ENCODE results near the gene GALNT2.

GALNT2 gene

DNA sequence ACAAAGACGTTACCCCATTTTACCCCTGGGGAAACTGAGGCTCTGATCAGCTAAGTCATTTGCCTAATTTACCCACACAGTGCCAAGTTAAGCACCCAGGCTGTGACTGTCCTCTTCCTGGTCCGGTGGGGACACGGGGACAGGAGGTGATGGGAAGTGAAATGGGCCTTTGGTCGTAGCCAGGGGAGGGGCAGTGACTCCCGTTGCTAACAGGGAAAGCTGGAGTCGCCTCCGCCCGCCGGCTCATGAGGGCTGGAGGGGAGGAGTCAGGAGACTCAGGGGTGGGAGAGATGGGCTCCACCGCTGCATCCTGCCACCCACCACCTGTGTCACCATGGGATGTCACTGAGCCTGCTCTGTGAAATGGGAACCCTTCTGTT lies 219.8 kb downstream of the GALNT2 start:
- DNase-seq: no peak

DNA sequence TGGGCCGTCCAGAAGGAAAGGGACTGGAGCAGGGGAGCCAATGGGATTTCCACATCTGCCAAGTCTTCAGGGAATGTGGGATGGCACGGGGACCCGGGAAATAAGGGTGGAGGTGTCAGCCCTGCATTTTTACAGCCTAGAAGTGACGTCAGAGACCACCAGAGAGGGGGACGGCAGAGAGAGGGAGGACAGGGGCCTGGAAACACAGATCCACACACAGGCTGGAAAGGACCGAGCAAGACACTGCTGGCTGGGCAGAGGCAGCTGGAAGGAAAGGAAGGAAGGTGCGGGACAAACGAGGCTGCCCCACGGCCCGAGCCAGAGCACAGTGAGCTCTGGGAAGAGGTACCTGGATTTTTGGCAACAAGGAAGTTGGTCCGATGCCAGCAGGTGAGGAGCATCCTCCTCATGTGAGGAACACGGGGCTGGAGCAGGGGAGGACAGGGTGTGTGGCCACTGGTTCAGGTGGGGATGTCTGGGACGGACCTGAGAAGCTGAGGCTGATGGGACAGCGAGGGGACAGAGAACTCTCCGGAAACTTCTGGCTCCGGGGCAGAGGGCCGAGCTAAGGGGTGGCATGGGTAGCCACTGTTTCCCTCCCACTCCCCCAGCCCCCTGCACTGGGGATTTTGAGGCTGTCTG lies 220.8 kb downstream of the GALNT2 start:
- no peak for DNase-seq

- no peak for DNase-seq
Measured at GRCh38 chr1:230288641-230289349, 221.8 kb downstream of the GALNT2 start.

GRCh38 chr1:230289350-230289644 lies 222.3 kb downstream of the GALNT2 start:
- DNase-seq: no peak

DNA sequence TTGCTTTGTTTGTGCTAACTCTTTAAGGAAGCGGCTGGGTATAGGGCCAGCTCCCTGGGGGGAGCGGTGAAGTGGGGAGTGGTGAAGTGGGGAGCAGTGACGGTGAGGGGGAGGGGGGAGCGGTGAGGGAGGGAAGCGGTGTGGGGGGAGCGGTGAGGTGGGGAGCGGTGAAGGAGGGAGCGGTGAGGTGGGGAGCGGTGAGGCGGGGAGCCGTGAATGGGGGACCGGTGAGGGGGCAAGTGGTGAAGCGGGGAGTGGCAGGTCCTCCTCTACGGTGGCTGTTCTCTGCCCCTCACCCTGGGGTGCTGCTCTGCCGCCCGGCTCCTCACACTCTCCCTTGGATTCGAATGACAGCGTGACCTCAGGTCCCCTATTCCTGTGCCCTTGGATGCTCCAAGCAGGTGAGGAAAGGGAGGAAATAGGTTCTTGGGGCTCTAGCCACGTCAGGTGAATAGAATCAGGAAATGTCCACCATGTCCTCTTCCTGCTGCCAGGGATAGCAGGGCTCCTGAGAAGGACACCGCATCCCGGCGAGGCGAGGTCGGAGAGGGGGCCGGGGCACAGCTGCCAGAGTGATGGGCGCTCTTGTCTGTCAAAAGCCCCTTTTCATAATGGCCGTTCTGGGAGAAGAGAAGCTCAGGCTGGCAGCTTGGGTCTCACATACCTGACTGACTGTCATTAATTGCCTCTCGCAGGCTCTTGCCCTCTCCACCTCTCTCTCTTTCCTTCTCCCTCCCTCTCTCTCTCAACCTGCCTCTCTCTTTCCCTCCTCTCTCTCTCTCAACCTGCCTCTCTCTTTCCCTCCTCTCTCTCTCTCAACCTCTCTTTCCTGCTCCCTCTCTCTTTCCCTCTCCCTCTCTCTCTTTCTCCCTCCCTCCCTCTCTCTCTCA lies 224.9 kb downstream of the GALNT2 start:
- DNase-seq: no peak

- no peak for DNase-seq
Measured at GRCh38 chr1:230292689-230293389, 225.8 kb downstream of the GALNT2 start.

- no peak for DNase-seq
Measured at GRCh38 chr1:230293390-230293700, 226.3 kb downstream of the GALNT2 start.

DNA sequence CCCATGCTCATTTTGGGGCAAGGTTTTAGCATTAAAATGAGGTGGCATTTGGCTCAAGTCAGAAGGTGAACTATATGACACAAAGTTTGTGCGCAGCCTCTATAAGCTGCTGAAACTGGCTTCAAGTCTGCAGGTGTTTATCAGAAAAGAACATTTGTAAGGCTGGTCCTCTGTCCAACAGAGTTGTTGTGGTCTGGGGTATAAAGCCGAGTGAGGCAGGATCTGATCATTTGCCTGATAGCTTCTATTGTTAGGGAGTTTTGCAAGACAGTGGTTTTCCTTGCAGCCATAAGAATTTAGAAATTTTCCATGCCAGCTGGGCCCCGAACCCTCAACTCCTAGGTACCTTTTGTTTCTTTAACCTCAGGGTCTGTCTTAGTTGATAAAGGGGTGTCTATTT lies 228.3 kb downstream of the GALNT2 start:
- no peak for DNase-seq

DNA sequence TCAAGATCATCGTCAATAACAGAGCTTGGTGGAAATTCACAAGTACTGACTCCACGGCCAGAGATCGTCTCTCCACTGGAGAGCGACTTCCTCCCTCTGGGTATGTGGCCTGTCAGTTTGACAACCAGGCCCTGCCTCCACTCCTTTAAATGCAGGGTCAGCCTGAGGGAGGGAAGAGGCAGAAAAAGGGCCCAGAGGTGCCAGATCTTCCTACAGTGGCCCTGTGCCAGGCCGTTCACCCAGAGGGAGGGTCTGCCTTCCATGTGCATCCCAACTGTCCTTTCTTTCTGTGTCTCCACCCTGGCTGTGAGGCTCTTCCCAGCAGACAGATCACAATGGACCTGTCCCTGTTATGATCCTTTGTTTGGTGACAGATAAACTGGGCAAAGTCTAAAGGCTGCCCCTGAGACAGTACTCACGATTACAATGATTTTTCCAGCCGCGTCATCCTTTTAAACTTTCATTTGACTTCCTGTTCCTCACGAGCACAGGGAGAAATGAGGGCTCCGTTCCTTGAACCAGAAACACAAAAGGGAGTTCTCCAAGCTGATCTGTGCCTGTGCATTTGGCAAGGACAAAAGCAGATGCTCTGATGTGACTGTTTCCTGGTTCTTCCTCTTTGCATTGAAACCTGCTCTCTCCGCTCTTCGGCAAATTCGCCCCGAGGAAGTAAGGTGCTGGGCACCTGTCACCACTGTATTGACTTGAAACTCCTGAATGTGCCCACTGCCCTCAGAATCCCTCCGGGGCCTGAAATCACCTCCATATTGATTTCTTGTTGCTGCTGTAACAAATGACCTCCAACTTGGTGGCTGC lies 232.4 kb downstream of the GALNT2 start:
- DNase-seq: no peak

DNA sequence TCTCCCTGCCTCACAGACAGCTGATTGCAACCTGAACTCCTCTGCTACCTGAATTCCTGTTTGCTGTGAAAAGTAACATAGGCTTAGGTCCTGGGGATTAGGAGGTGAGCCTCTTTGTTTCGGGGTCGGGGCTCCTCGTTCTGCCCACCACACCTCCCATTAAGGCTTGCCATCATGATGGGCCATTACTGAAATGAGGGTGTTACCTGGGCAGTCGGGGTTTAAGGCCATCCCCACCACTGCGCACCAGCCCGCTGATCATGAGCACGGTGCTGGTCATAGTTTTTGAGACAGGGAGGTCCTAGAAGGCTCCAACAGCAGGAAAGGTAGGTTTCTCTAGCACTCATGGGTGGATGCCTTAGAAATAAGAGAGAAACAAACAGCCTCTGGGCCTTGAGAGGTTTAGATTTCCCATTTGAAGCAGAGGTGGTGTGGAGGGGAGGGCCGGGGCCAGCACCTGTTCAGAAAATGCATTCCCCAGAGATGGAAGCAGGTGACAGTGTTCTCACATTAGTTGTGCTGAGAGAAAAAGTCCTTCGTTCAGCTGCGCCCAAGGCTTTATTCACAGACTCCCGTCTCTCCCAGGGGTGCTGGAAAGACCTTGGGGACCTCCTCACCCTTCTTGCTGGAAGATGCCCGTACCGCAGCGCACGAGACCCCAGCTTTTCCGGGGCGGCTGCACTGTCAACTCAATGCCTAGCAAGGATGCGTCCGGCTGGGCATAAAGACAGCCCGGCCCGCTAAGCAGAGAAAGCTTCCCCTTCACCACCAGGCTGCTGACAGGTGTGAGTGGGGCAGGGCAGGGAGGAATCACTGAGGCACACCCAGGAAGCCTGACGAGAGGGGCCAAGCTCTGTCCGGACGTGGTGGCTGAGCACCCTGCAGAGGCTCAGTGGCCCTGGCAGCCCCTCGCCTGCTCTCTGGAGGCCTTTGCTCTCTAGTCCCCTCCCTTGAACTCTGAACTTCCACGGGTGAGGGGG lies 233.6 kb downstream of the GALNT2 start:
- no peak for DNase-seq

DNA sequence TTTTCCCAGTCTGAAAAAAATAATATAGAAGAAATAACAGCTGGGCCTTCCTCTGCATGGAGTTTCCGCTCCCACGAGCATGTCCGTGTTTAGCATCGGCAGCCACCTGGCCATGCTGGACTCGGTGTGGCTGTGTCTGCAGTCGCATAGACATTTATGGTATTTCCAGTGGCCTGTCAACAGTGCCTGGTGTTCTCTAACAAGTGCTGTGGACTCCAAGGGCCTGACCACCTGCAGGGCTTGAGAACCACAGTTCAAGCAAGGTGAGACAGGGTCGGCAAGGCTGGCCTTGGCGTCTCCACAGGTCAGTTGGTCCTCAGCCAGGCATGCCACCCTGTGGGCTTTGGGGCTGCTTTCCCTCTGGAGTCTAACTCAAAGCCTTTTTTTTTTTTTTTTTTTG lies 234.3 kb downstream of the GALNT2 start:
- DNase-seq: no peak

DNA sequence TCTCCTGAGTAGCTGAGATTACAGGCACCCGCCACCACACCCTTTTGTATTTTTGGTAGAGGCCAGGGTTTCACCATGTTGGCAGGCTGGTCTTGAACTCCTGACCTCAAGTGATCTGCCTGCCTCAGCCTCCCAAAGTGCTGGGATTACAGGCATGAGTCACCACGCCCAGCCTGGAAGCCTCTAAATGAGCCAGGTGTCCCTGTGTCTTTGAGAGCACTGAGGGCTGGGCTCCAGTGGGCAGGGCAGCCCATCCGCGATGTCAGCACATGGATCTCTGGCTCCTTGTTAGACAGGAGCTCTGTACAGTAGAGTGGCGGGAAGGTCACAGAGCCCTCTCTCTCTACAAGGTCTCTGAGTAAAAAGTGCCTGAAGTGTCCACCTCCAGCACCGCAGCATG lies 234.8 kb downstream of the GALNT2 start:
- no peak for DNase-seq

DNA sequence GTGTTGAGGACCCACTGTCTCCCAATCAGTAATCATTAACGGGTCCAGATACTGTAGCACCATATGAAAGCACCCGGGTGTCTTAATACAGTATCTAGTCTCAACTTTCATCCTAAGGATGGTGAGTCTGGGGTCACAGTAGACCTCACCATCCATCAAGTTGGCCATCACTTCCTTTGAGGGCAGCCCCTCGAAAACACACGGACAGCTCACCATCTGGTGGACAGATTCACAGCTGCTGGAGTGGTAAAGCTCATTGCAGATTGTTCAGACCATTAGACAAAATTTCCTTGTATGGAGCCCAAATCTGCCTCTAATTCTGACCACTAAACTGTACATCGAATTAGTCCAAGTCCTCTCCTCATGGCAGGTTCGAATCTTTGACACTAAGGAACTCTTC lies 236.0 kb downstream of the GALNT2 start:
- DNase-seq: no peak

DNA sequence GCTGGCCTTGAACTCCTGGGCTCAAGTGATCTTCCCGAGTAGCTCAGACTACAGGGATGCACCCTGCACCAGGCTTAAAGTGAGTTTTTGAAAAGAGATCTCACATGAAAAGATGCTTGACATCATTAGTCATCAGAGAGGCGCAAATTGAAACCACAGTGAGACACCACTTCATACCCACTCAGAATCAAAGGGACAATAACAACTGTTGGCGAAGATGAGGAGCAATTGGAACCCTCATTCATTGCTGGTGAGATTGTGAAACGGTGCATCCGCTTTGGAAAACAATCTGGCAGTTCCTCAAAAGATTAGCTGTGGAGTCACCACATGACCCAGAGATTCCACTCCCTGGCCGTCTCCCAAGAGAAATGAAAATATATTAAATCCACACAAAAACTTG lies 236.8 kb downstream of the GALNT2 start:
- no peak for DNase-seq

DNA sequence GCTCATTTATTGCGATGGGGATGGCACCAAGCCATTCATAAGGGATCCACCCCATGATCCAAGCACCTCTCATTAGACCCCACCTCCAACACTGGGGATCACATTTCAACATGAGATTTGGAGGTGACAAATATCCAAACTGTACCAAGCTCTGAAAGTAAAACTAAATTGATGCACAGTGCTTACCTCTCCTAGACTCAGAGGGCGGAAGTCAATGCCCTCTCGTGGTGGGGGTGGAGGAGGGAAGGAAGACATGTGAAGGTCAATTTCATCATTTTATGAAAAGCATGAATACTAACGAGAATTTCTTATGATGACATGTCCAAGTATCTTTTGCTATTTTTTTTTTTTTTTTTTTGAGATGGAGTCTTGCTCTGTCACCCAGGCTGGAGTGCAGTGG lies 239.1 kb downstream of the GALNT2 start:
- DNase-seq: no peak

GRCh38 chr1:230307213-230307612 lies 240.2 kb downstream of the GALNT2 start:
- DNase-seq: no peak

- DNase-seq: no peak
Measured at GRCh38 chr1:230308039-230308438, 241.0 kb downstream of the GALNT2 start.

- DNase-seq: no peak
Measured at GRCh38 chr1:230308821-230309220, 241.8 kb downstream of the GALNT2 start.

DNA sequence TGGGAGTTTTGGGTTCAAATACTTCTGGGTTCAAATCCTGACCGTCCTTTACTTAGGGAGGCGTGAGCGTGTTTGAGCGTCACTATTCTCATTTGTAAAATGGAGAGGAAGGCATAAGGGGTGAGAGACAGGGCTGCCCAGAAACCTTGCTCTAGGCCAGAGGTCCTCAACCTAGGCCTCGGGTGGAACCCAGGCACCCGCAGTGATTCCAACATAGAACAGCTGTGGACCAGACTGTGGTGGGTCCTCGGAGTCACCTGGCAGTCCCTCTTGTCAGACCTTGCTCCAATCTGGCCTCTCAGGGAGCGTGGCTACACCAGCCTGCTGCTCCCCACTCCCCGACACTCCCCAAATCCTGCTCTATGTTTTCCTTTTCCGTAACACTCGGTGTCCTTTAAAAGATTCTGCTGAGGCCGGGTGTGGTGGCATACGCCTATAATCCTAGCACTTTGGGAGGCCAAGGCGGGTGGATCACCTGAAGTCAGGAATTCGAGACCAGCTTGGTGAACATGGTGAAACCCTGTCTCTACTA lies 242.7 kb downstream of the GALNT2 start:
- no peak for DNase-seq

GRCh38 chr1:230310381-230311163 lies 243.5 kb downstream of the GALNT2 start:
- peak; percentile 74 for DNase-seq

Data from activated CD4-positive, CD25-positive, alpha-beta regulatory T cell treated with anti-CD3 and anti-CD28 coated beads, Interleukin-2, amount 50 U/mL, for 72 hours (primary cell).